GM19455 (cell line): Measurements from ENCODE around the gene CNTN2.

Experiments
- ATAC-seq: cut with Tn5 transposase; IDR thresholded peaks from one replicate; pipeline ENCODE4 v1.9.1; 2021; ENCODE audit not compliant: unreplicated experiment

CNTN2 gene

DNA sequence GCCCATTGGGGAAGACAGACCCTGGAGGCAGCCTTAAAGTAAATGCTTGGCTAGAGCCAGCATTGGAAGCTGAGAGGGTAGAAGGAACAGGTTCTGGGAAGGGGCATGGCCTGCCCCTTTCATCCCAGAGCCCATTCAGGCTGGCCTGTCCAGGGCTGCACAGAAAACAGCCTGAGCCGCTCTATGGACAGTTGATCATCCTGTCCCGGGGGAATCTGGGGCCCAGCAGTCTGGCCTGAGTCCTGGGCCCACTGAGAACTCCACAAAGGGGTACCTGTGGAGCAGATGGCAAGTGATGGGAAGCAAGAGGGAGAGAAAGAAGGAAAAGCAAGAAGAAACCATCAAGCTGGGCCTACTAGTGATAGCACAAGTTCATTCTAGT lies 28.0 kb downstream of the CNTN2 start:
- no peak for ATAC-seq

DNA sequence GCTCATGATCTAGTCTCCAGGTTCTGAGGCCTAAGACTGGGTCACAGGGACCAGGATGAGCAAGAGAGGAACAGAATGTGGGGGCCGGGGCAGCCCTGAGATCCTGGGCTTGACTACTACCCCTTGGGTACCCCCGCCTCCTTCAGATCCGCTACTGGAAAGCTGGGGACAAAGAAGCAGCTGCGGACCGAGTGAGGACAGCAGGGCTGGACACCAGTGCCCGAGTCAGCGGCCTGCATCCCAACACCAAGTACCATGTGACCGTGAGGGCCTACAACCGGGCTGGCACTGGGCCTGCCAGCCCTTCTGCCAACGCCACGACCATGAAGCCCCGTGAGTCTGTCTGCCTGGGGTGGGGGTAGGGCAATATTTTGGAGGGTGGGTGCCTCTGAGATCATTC lies 28.8 kb downstream of the CNTN2 start:
- ATAC-seq = no peak

DNA sequence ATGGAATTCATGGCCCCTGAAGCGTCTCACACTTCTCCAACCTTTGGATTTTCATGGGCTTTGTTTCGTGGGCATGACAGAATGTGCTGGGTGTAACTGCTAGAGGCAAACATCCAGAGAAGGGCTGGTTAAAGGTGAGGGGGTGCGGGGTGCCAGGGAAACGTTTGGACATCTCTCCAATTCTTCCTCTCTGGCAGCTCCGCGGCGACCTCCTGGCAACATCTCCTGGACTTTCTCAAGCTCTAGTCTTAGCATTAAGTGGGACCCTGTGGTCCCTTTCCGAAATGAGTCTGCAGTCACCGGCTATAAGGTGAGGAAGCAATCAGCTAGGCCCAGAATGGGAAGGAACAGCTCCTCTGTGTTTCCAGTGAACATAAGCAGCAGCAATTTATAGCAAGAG lies 29.3 kb downstream of the CNTN2 start:
- ATAC-seq = no peak

DNA sequence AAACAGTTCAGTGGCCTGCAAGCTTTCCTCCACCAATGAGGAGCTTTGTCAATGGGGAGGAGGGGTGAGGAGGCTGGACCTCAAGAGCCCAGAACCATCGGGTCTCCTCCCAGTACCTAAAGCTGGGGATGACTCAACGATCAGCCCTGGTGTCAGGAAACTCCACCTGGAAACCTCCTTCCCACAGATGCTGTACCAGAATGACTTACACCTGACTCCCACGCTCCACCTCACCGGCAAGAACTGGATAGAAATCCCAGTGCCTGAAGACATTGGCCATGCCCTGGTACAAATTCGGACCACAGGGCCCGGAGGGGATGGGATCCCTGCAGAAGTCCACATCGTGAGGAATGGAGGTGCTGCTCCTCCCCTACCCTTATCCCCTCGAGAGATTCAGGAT lies 29.9 kb downstream of the CNTN2 start:
- no peak for ATAC-seq

DNA sequence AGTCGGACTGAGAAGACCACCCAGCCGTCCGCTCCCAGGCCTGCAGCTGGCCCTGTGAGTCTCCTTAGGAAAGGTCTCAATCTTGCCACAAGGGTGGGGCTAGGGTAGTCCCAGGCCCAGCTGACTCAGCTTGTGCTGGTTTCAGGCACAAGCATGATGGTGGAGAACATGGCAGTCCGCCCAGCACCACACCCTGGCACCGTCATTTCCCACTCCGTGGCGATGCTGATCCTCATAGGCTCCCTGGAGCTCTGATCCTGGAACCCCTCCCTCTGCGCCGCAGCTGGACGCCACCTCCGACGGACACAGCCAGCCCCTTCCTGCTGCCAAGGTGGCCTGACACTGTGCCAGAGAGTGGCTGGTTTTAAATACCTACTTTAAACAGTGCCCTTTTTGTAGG lies 30.5 kb downstream of the CNTN2 start:
- ATAC-seq = no peak

DNA sequence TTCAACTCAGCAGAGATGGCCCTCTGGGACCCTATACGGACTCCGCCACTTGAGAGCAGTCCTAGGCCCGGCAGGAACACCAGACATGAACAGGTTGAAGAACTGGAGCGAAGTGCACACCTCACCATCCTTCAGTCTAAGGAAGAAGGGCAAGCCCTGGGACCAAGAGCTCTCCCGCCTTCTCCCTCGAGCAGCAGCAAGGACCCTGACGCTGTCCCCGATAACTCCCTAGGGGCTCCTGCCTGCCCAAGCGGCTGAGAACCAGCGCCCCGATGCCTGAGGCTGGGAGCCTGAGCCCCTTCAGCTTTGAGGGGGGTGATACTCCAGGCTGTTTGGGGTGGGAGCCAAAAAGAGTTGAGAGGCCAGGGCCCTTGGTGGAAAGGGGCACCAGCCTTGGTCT lies 31.1 kb downstream of the CNTN2 start:
- no peak for ATAC-seq

DNA sequence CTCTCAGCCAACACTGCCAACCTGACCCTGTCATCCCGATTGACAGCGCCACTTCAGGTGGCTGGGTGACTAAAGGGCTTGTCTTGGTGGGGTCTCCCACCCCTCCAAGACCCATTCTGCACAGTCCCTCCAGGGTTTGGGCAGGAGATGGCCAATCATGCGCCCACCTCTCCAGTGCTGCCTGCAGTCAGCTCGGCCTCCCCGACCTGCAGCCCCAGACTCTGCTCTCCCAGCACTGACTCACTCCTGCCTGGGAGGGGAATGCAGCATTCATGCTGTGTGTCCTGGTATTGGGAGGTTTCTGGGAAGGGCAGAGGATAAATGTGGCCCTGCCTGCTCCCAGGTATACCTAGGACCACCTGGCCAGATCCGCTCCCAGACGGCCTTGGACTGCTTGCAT lies 31.5 kb downstream of the CNTN2 start:
- ATAC-seq = no peak

DNA sequence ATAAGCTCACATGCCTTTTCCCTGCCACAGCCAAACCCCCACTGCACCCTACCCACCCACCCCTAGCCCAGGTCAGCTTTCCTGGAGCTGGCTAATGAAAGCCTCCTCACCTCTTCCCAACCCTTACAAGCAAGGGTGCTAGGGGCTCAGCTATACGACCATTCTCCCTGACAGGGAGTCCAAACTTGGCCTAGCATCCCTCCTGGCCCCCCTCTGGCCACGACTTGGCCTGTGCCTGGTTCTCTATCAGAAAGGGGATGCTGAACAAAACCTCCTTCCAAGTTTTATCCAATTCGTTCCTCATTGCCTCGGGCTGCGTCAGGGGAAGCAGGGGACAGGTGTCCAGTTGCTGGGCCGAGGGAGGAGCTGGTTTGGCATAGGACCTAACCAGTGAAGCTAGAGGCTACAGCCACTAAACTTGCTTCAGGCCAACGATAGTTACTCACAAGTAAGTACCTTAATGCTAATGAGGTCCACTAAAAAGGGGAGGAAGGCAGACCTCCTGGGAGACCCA lies 32.7 kb downstream of the CNTN2 start:
- no peak for ATAC-seq

DNA sequence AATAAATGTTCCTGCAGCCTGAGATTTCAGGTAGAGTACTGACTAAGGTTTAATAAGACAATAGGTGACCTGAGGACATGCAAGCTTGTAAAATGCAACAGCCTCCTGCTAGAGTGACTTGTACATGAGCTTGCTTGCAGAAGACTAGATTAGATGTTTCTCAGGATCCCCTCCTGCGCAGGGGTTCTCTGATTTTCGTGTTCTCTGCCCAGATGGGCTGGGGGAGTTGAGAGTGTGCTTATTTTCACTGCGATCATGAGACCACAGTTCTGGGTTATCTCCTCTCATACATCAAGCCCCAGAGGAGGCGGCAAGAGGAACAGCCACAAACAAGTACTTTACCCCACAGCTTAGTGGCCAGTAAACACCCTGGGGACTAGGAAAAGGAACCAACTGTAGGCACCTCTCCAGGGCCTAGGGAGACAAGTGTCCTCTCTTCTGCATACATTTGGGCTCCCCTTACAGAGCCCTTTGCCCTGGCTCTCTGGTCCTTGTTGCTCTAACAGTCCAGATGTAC lies 33.3 kb downstream of the CNTN2 start:
- no peak for ATAC-seq

DNA sequence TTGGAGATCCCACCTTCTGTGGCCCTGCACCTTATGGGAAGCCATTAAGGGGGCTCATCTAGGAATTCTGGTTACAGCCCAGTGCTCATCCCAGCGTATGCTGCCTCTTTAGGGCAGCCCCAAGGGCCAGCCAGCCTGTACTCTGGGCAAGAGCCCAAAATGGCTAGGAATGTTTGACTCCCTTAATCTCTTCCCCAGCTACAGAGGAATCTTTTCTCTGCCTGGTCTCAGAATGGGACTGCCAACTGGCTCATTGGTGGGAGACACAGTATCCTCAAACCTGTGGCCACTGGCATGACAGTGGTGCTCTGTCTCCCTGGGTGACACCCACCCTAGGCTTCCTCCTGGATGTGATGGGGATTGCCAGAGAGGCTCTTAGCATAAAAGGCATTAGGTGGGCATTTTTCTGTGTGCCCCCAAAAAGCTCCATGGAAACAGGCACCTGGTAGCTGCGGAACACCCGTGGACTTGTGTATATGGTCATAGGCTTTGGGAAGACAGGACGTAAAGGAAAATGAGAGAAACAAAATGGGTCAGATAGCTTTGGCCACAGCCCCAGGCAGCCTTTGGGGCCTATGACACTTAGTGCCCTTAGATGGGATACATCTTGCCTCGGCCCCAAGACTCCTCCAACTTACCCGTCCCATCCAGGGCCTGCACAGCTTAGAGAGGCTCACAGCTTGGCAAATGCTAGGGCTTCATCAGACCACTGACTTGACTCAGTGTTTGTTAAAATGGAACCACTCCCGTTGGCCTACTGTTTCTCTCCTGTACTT lies 34.3 kb downstream of the CNTN2 start:
- no peak for ATAC-seq

DNA sequence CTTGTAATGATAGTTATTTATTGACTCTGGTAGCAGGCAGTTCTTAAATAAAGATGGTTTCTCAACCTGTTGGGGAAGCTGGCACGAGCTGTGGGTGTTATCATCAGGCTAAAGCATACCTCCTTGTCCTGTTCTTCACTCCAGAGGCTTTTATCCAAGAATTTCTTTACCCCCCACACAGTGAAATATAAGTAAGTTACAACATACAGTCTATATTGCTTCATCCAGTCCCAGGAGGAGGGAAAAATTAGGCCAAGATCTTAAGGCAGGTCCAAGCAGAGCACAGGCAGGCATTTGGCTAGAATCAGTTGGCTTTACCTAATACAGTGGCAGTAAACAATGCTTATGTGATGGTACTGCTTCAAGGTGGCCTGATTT lies 34.9 kb downstream of the CNTN2 start:
- no peak for ATAC-seq

DNA sequence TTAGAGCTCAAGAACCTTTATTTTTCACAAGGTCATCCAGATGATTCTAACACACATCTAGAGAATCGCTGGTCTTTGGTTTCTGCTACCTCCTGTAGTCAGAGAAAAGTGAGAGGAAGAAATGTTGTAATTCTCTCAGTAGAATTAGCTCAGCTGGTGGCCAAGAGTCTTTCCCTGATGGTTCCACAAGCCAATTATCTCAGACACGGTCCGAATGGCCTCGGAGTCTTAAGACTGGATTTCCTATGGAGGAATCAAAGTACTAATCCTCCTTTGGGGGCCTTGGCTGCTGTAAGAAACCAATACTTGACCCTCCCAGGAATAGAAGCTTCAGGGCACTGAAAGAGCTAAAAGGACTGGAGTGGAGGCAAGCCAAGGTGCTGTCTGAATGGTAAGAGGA lies 39.4 kb downstream of the CNTN2 start:
- ATAC-seq = no peak

DNA sequence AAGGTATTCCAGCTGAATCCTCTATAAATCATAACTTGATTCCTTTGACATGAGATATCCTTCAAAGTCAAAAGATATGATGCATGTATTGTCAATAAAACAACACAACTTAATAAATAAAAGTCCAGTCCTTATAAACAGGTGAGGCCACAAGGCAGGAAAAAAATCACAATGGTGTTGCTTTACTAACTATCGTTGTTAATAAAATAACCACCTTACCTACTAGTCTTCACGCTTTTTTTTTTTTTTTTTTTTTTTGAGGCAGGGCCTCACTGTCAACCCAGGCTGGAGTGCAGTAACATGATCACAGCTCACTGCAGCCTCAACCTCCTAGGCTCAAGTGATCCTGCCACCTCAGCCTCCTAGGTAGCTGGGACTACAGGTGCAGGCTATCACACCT lies 41.3 kb downstream of the CNTN2 start, which contains the start of gene TMEM81:
TSS of gene TMEM81 (minus strand) at position 101 of the 400 bp plus-strand sequence. CDS start 140 bp downstream, outside the sequence.
- no peak for ATAC-seq

DNA sequence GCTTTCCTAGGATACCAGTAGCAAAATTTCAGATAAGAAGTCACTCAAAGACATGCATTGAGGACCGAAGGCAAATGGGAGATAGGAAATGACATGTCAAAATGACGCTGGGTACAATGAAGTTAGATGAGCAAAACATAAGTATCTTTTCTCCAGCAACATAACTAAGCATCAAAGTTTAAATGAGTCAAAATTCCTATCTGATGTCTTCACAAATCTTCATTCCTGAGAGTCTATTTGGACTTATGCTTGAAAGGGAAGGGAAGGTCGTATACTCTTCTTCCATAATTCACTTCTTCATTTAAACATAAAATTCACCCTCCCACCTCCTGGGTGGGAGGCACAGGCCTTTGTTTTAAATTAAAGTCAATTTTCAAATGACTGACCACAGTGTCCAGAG lies 45.3 kb downstream of the CNTN2 start:
- no peak for ATAC-seq

DNA sequence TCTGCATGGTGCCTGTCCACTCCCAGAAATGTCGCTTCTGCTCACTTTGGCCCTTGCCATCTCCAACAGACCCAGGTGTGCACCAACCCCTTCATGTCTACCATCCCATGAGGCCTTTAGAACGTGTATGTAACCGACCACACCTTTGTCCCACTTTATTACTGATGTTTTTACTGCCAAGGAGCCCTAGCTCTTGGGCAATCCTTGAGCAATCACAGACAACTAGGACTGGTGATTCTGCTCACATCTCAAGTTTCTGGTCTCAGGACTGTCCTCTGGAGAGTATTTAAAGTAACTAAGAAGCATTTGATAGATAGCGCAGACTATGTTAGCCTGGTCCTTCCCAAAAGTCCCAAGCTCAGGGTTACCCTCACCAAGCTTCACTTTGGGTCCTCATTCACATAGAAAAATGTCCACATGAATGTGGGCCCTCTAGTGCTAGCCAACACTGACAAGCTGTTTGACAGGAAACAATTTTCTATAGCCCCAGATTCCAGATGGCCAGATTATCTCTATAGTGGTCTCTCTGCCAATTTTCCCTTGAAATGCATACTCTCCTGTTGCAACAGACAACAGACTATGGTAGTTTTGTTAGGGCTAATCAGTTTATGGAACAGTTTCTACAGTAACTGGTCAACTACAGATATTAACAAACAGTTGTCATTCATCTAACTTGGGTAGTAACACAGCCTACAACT lies 48.2 kb downstream of the CNTN2 start:
- ATAC-seq = no peak

DNA sequence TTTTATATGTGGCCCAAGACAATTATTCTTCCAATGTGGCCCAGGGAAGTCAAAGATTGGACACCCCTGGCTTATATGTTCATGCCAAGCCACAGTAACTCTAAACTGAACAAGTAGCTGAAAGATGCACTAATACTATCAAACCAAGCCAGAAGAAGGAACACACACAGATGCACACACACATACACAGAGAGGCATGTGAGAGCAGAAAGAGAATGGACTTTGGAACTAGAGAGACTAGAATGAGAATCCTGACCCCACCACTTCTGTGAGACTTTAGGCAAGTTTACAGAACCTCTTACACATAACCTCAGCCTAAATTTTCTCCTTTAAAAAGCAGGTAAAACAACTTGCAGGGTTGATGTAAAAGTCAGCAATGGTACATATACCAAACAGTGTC lies 52.4 kb downstream of the CNTN2 start:
- no peak for ATAC-seq

DNA sequence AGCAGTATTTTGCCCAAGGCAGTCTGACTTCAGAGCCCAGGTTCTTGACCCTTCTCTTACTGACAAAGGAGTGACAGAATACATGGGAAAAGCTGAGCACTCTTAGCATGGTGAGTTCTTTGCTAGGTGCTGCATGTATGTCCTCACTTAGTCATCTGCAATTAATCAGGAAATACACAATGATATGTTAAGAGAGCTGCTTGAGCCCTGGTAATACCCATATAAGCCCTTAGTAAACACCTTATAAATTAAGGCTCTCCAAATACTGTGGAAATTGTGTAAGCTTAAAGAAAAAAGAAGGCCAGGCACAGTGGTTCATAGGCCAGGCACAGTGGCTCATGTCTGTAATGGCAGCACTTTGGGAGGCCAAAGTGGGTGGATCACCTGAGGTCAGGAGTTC lies 55.2 kb downstream of the CNTN2 start:
- no peak for ATAC-seq

DNA sequence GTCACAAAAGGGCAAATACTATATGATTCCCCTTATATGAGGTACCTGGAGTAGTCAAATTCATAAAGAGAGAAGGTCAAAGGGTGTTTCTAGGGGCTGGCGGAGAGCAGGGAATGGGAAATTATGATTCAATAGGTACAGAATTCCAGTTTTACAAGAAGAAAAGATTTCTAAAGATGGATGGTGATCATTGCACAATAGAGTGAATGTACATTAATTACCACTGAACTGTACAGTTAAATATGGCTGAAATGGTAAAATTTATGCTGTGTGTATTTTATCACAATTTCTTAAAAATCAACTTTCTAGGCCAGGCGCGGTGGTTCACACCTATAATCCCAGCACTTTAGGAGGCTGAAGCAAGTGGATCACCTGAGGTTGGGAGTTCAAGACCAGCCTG lies 59.4 kb downstream of the CNTN2 start:
- ATAC-seq = no peak

DNA sequence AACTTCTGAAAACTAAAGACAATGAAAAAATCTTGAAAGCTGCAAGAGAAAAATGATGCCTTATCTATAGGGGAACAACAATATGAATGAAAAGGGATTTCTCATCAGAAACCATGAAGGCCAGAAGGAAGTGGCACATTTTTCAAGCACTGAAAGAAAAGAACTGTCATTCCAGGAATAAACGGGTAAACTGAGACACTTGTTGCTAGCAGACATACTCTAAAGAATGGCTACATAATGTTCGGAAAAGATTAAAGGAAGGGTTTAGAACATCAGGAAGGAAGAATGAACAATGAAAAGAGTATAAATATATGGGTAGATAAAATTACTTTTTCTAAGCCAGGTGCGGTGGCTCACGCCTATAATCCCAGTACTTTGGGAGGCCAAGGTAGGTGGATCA lies 64.3 kb downstream of the CNTN2 start:
- ATAC-seq = no peak

DNA sequence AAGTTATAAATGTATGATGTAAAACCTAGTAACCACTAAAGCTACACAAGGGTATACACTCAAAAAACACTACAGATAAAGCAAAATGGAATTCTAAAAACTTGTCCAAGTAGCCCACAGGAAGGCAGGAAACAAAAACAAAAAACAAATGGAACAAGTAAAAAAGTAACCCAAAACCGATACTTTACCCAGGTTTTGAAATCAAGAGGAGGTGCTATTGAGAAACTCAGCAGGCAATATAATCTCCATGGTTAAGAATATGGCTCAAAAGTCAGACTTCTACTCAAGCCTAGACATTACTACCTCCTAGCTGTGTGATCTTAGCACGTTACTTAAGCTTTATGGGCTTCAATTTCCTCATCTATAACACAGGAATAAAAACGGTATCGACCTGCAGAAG lies 65.5 kb downstream of the CNTN2 start:
- ATAC-seq = no peak

DNA sequence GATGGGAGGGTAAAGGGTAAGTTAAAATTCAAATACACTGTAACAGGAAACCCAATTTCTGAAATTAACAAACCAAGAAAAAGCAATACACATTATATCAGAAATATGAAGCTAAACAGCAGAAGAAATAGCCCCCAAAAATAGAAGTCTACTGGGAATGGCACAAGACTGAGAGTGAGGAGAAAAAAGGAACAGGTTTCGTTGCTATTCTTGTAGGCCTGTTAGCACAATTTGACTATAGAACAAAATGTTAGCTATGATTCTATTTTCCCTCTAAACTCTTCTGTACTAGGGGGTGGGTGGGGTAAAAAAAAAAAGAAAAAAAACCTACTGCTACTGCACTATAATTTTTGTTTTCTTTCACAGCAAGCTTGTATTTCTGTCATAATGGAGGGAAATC lies 66.3 kb downstream of the CNTN2 start:
- ATAC-seq = no peak

DNA sequence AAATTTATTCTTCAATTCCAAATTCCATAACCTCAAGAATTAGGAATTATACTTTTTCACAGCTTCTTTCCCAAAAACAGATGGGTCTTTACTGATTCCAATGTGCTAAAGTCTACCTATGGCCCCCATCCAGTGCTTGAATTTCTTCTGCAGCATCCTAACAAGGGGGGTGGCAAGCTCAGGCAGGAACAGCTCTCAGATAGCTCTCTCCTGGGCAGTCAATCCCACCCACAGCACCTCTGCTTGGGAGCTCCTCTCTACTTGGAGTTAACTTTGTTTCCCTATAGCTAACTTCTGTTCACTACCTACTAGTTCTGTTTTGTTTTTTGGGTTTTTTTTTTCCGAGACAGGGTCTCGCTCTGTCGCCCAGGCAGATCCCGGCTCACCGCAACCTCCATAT lies 66.7 kb downstream of the CNTN2 start:
- ATAC-seq = no peak
